ENCODE measurements around the gene ALMS1. TPM values are rescaled to one million over a fixed set of nuclear protein-coding genes. Genes with fewer than 3 reads are reported as not detected.

The ALMS1 gene
- total RNA-seq, 1 experiment from 2014 or later = 27.6 TPM

- no peaks in the 10 kb centered on the region for H3K27me3 ChIP-seq (ENCODE audit: low read length)
- H3K9me3 ChIP-seq (ENCODE audit: low read length) = no peaks in the 10 kb centered on the region
- H3K4me2 ChIP-seq (ENCODE audit: low read length) = no peak overlapping the region
- no peak overlapping the region for H3K4me3 ChIP-seq (ENCODE audit: low read length)
- H3K27ac ChIP-seq (ENCODE audit: low read length) = no peak overlapping the region
- H2AFZ ChIP-seq (ENCODE audit: low read length) = no peak overlapping the region
- no peak for ATAC-seq
- no peaks in the 10 kb centered on the region for H3K9me2 ChIP-seq (replicated peaks; ENCODE audit: low read length)
- BruUV-seq (replicated peaks) = no TSS peak
- H3K9ac ChIP-seq (ENCODE audit: low read length) = no peak overlapping the region
- H3F3A ChIP-seq (ENCODE audit: low read length, unreplicated experiment) = no peaks in the 10 kb centered on the region
- POLR2A ChIA-PET (ENCODE audit: unreplicated experiment) = no interaction called here
- peak; percentile 4 for DNase-seq
- CTCF ChIA-PET = no interaction called here
- no peaks in the 10 kb centered on the region; the same call in 1 of the 2 replicates for H3K36me3 ChIP-seq (ENCODE audit: low read depth, low read length)
- intact Hi-C loops (cut with micrococcal nuclease) = no loop called here
- H4K20me1 ChIP-seq (ENCODE audit: low read length) = no peaks in the 10 kb centered on the region
- no peak for TF ChIP-seq CTCF (conservative IDR thresholded peaks at IDR 0.05; ENCODE audit: low read depth, low read length)
- TF ChIP-seq EZH2 (IDR thresholded peaks at IDR 0.05; ENCODE audit: low read length, unreplicated experiment) = no peak
- H3K79me2 ChIP-seq (ENCODE audit: low read length) = no peaks in the 10 kb centered on the region
- no peaks in the 10 kb centered on the region for H3K4me1 ChIP-seq (ENCODE audit: insufficient read depth, low read length)
Observed at GRCh38 chr2:73415906-73416305, 30.3 kb downstream of the ALMS1 start.

- TF ChIP-seq EZH2 (IDR thresholded peaks at IDR 0.05; ENCODE audit: low read length, unreplicated experiment) (no peak), CTCF (conservative IDR thresholded peaks at IDR 0.05; ENCODE audit: low read depth, low read length) (no peak), EZH2phosphoT487 (IDR thresholded peaks at IDR 0.05; ENCODE audit: borderline replicate concordance, low read length) (no peak)
- H4K20me1 ChIP-seq (ENCODE audit: low read length) = no peaks in the 10 kb centered on the region
- no peaks in the 10 kb centered on the region for H3F3A ChIP-seq (ENCODE audit: low read length, unreplicated experiment)
- no peak overlapping the region for H2AFZ ChIP-seq (ENCODE audit: low read length)
- intact Hi-C loops (cut with micrococcal nuclease) = no loop called here
- H3K9ac ChIP-seq (ENCODE audit: low read length) = no peak overlapping the region
- H3K9me2 ChIP-seq (replicated peaks; ENCODE audit: low read length) = no peaks in the 10 kb centered on the region
- no TSS peak for BruUV-seq (replicated peaks)
- H3K79me2 ChIP-seq (ENCODE audit: low read length) = no peaks in the 10 kb centered on the region
- H3K4me1 ChIP-seq (ENCODE audit: insufficient read depth, low read length) = no peaks in the 10 kb centered on the region
- no peak overlapping the region for H3K27ac ChIP-seq (ENCODE audit: low read length)
- CTCF ChIA-PET = no interaction called here
- H3K27me3 ChIP-seq (ENCODE audit: low read length) = no peaks in the 10 kb centered on the region
- no peaks in the 10 kb centered on the region for H3K9me3 ChIP-seq (ENCODE audit: low read length)
- DNase-seq (no peak), ATAC-seq (no peak)
- POLR2A ChIA-PET (ENCODE audit: unreplicated experiment) = no interaction called here
- no peak overlapping the region for H3K4me3 ChIP-seq (ENCODE audit: low read length)
- no peaks in the 10 kb centered on the region; the same call in 1 of the 2 replicates for H3K36me3 ChIP-seq (ENCODE audit: low read depth, low read length)
- no peak overlapping the region for H3K4me2 ChIP-seq (ENCODE audit: low read length)
Observed at GRCh38 chr2:73418343-73418742, 32.7 kb downstream of the ALMS1 start.

GRCh38 chr2:73423913-73424312 lies 38.3 kb downstream of the ALMS1 start:
- ChIA-PET CTCF (no interaction called here), POLR2A (ENCODE audit: unreplicated experiment) (no interaction called here)
- Histone ChIP-seq H3K9me3 (ENCODE audit: low read length) (no peaks in the 10 kb centered on the region), H3K27me3 (ENCODE audit: low read length) (no peaks in the 10 kb centered on the region), H3K9ac (ENCODE audit: low read length) (no peak overlapping the region), H3K27ac (ENCODE audit: low read length) (no peak overlapping the region), H3K4me1 (ENCODE audit: insufficient read depth, low read length) (no peaks in the 10 kb centered on the region), H3K4me2 (ENCODE audit: low read length) (no peak overlapping the region), H2AFZ (ENCODE audit: low read length) (no peak overlapping the region), H3F3A (ENCODE audit: low read length, unreplicated experiment) (no peaks in the 10 kb centered on the region), H3K36me3 (ENCODE audit: low read depth, low read length) (peaks cover 2% of the 10 kb centered on the region; the same call in 1 of the 2 replicates), H4K20me1 (ENCODE audit: low read length) (no peaks in the 10 kb centered on the region), H3K9me2 (replicated peaks; ENCODE audit: low read length) (no peaks in the 10 kb centered on the region), H3K79me2 (ENCODE audit: low read length) (no peaks in the 10 kb centered on the region), H3K4me3 (ENCODE audit: low read length) (no peak overlapping the region)
- intact Hi-C loops (cut with micrococcal nuclease) = no loop called here
- BruUV-seq (replicated peaks) = no TSS peak
- no peak for TF ChIP-seq CTCF (conservative IDR thresholded peaks at IDR 0.05; ENCODE audit: low read depth, low read length)
- no peak for TF ChIP-seq EZH2 (IDR thresholded peaks at IDR 0.05; ENCODE audit: low read length, unreplicated experiment)
- TF ChIP-seq EZH2phosphoT487 (IDR thresholded peaks at IDR 0.05; ENCODE audit: borderline replicate concordance, low read length) = no peak
- DNase-seq = no peak
- ATAC-seq = no peak

All from PC-3 (cell line).